OCI-LY1 (cell line): Measurements from ENCODE around the gene POU6F2.
"Not testable (repeated sequence)": the region's sequence is repeated elsewhere in the genome, so short reads cannot be mapped to it uniquely, and the experiment has no call there.

Experiments used
- H2AFZ ChIP-seq: fragments of 200-600 bp; sonication (generic), shearing (Covaris generic); 2 replicates; pipeline ENCODE4 v1.6.0; 2014; ENCODE audit warnings: antibody characterized with exemption, mild to moderate bottlenecking, low read length
- H3F3A ChIP-seq: fragments of 200-600 bp; sonication (generic), shearing (Covaris generic); 2 replicates; pipeline ENCODE4 v1.6.0; 2014; ENCODE audit warnings: mild to moderate bottlenecking, antibody characterized with exemption, low read length, moderate library complexity; ENCODE audit not compliant: insufficient read depth
- H3K27ac ChIP-seq: fragments of 200-600 bp; sonication (generic); 2 replicates; pipeline ENCODE4 v1.5.1; 2014; ENCODE audit warnings: low read length, mixed run types, mild to moderate bottlenecking, low read depth; ENCODE audit not compliant: poor library complexity, severe bottlenecking
- H3K27me3 ChIP-seq: fragments of 200-600 bp; sonication (generic); 2 replicates; pipeline ENCODE4 v1.6.0; 2014; ENCODE audit warnings: antibody characterized with exemption, mild to moderate bottlenecking, low read length, moderate library complexity; ENCODE audit not compliant: insufficient read depth
- H3K36me3 ChIP-seq: fragments of 200-600 bp; sonication (generic); 2 replicates; pipeline ENCODE4 v1.6.1; 2014; ENCODE audit warnings: mild to moderate bottlenecking, antibody characterized with exemption, low read length, moderate library complexity, mixed read lengths; ENCODE audit not compliant: insufficient read depth
- H3K4me1 ChIP-seq: fragments of 200-600 bp; sonication (generic); 2 replicates; pipeline ENCODE4 v1.5.1; 2014; ENCODE audit warnings: mild to moderate bottlenecking, low read length, moderate library complexity; ENCODE audit not compliant: insufficient read depth, severe bottlenecking
- H3K4me2 ChIP-seq: fragments of 200-600 bp; sonication (generic), shearing (Covaris generic); 2 replicates; pipeline ENCODE4 v1.6.1; 2014; ENCODE audit warnings: low read length
- H3K4me3 ChIP-seq: fragments of 200-600 bp; sonication (generic); 2 replicates; pipeline ENCODE4 v1.5.1; 2014; ENCODE audit warnings: low read length, low read depth, mild to moderate bottlenecking, mixed read lengths; ENCODE audit not compliant: poor library complexity, severe bottlenecking
- H3K79me2 ChIP-seq: fragments of 200-600 bp; shearing (Covaris generic); 2 replicates; pipeline ENCODE4 v1.6.1; 2016; ENCODE audit warnings: mixed run types, low read length, mixed read lengths; ENCODE audit not compliant: insufficient read depth
- H3K9ac ChIP-seq: fragments of 200-600 bp; sonication (generic), shearing (Covaris generic); 2 replicates; pipeline ENCODE4 v1.6.1; 2014; ENCODE audit warnings: mild to moderate bottlenecking, low read length, mixed read lengths
- H3K9me2 ChIP-seq: fragments of 200-600 bp; sonication (generic), shearing (Covaris generic); 2 replicates; pipeline ENCODE4 v1.6.1; 2014; ENCODE audit warnings: low read depth, mild to moderate bottlenecking, low read length, mixed read lengths
- H3K9me3 ChIP-seq: fragments of 200-600 bp; shearing (Covaris generic); 2 replicates; pipeline ENCODE4 v1.6.1; 2014; ENCODE audit warnings: low read length, mixed read lengths
- H4K20me1 ChIP-seq: fragments of 200-600 bp; sonication (generic), shearing (Covaris generic); 2 replicates; pipeline ENCODE4 v1.6.0; 2016; ENCODE audit warnings: mild to moderate bottlenecking, low read length; ENCODE audit not compliant: insufficient read depth
- CTCF ChIP-seq: fragments of 200-600 bp; sonication (generic), shearing (Covaris generic); IDR thresholded peaks from 2 replicates; pipeline ENCODE4 v1.5.1; 2017; ENCODE audit warnings: mild to moderate bottlenecking, antibody characterized with exemption, low read length, moderate library complexity, mixed read lengths
- EZH2 ChIP-seq: fragments of 200-600 bp; sonication (generic), shearing (Covaris generic); IDR thresholded peaks from 2 replicates; pipeline ENCODE4 v1.8.0; 2017; ENCODE audit warnings: borderline replicate concordance, mixed run types, mild to moderate bottlenecking, antibody characterized with exemption, low read length, moderate library complexity, mixed read lengths

The POU6F2 gene

GRCh38 chr7:39187130-39187529 lies 209.4 kb downstream of the POU6F2 start:
- H3F3A ChIP-seq: no peaks in the 10 kb centered on the region
- H4K20me1 ChIP-seq: no peaks in the 10 kb centered on the region
- no peaks in the 10 kb centered on the region for H3K79me2 ChIP-seq
- H2AFZ ChIP-seq: no peak overlapping the region
- no peaks in the 10 kb centered on the region for H3K9me3 ChIP-seq
- TF ChIP-seq CTCF (no peak), EZH2 (no peak)
- no peak overlapping the region for H3K27ac ChIP-seq
- H3K27me3 ChIP-seq: no peaks in the 10 kb centered on the region
- H3K4me2 ChIP-seq: no peak overlapping the region
- no peak overlapping the region for H3K4me3 ChIP-seq
- no peaks in the 10 kb centered on the region for H3K9me2 ChIP-seq
- no peak overlapping the region for H3K9ac ChIP-seq
- no peaks in the 10 kb centered on the region for H3K36me3 ChIP-seq
- H3K4me1 ChIP-seq: no peaks in the 10 kb centered on the region

GRCh38 chr7:39192476-39192875 lies 214.8 kb downstream of the POU6F2 start:
- Histone ChIP-seq H3K9me2 (no peaks in the 10 kb centered on the region), H3K9ac (no peak overlapping the region), H2AFZ (no peak overlapping the region), H3K4me1 (no peaks in the 10 kb centered on the region), H3K27me3 (no peaks in the 10 kb centered on the region), H3K27ac (no peak overlapping the region), H3K36me3 (no peaks in the 10 kb centered on the region), H3K4me2 (no peak overlapping the region), H4K20me1 (no peaks in the 10 kb centered on the region), H3K9me3 (no peaks in the 10 kb centered on the region), H3K4me3 (no peak overlapping the region), H3K79me2 (no peaks in the 10 kb centered on the region), H3F3A (no peaks in the 10 kb centered on the region)
- no peak for TF ChIP-seq CTCF
- no peak for TF ChIP-seq EZH2

GRCh38 chr7:39194388-39194787 lies 216.7 kb downstream of the POU6F2 start:
- not testable (repeated sequence) for H3K9me2 ChIP-seq, H3K27me3 ChIP-seq, H3K9me3 ChIP-seq, H3K79me2 ChIP-seq, H3K36me3 ChIP-seq, H3K27ac ChIP-seq, H4K20me1 ChIP-seq, H2AFZ ChIP-seq, H3K4me1 ChIP-seq, H3F3A ChIP-seq, H3K9ac ChIP-seq, H3K4me2 ChIP-seq, H3K4me3 ChIP-seq

GRCh38 chr7:39195967-39196366 lies 218.3 kb downstream of the POU6F2 start:
- no peak for TF ChIP-seq CTCF
- TF ChIP-seq EZH2: no peak
- H3K4me2 ChIP-seq: no peak overlapping the region
- no peaks in the 10 kb centered on the region for H3K9me2 ChIP-seq
- H4K20me1 ChIP-seq: no peaks in the 10 kb centered on the region
- H3K36me3 ChIP-seq: no peaks in the 10 kb centered on the region
- no peaks in the 10 kb centered on the region for H3K9me3 ChIP-seq
- H2AFZ ChIP-seq: no peak overlapping the region
- no peaks in the 10 kb centered on the region for H3K27me3 ChIP-seq
- no peaks in the 10 kb centered on the region for H3K4me1 ChIP-seq
- H3K27ac ChIP-seq: no peak overlapping the region
- H3F3A ChIP-seq: no peaks in the 10 kb centered on the region
- no peaks in the 10 kb centered on the region for H3K79me2 ChIP-seq
- H3K9ac ChIP-seq: no peak overlapping the region
- no peak overlapping the region for H3K4me3 ChIP-seq
